Testis (tissue), 2 donors: ENCODE results near the gene SERTM2.

ENCODE experiments used
- POLR2A ChIP-seq: fragments of 450-650 bp; IDR thresholded peaks from one replicate; pipeline ENCODE4 v1.6.1; 2017; ENCODE audit warnings: antibody characterized with exemption, mild to moderate bottlenecking, moderate library complexity
- TF ChIP-seq, protein P1 (sequence below), 3 experiments: fragments of 450-650 bp in 2 of 3; fragments of 200-600 bp in 1 of 3; sonication (generic) in 1 of 3; IDR thresholded peaks; one replicate each; pipeline ENCODE4 v1.5.1; 2016 to 2019; ENCODE audit warnings: antibody characterized with exemption in 3 of 3, mild to moderate bottlenecking in 2 of 3, moderate library complexity in 1 of 3

- TF ChIP-seq, protein P1, sequence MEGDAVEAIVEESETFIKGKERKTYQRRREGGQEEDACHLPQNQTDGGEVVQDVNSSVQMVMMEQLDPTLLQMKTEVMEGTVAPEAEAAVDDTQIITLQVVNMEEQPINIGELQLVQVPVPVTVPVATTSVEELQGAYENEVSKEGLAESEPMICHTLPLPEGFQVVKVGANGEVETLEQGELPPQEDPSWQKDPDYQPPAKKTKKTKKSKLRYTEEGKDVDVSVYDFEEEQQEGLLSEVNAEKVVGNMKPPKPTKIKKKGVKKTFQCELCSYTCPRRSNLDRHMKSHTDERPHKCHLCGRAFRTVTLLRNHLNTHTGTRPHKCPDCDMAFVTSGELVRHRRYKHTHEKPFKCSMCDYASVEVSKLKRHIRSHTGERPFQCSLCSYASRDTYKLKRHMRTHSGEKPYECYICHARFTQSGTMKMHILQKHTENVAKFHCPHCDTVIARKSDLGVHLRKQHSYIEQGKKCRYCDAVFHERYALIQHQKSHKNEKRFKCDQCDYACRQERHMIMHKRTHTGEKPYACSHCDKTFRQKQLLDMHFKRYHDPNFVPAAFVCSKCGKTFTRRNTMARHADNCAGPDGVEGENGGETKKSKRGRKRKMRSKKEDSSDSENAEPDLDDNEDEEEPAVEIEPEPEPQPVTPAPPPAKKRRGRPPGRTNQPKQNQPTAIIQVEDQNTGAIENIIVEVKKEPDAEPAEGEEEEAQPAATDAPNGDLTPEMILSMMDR (IDR thresholded peaks at IDR 0.05), result no peak
- TF ChIP-seq POLR2A, result no peak
These were observed 20.8 kb upstream of the SERTM2 start for GRCh38 chrX:111490688-111491087.
